Ishikawa (cell line): ENCODE measurements around the gene AQP7.
A peak's percentile ranks its signal among the peaks of the same experiment; 100 is the strongest.

Experiments used
- CEBPB ChIP-seq: IDR thresholded peaks from 2 replicates; pipeline ENCODE4 v1.6.1; 2012
- CREB1 ChIP-seq: IDR thresholded peaks from 2 replicates; pipeline ENCODE4 v1.6.1; 2012; ENCODE audit warnings: low read depth
- EGR1 ChIP-seq: IDR thresholded peaks from 2 replicates; pipeline ENCODE4 v1.6.1; 2012
- EP300 ChIP-seq: IDR thresholded peaks from 2 replicates; pipeline ENCODE4 v1.6.1; 2012; ENCODE audit warnings: borderline replicate concordance
- FOXM1 ChIP-seq: IDR thresholded peaks from 2 replicates; pipeline ENCODE4 v1.6.1; 2012; ENCODE audit warnings: low read depth, borderline replicate concordance
- NFIC ChIP-seq: IDR thresholded peaks from 2 replicates; pipeline ENCODE4 v1.6.1; 2012
- RAD21 ChIP-seq: IDR thresholded peaks from 2 replicates; pipeline ENCODE4 v1.6.1; 2012; ENCODE audit warnings: low read depth
- REST ChIP-seq: IDR thresholded peaks from 2 replicates; pipeline ENCODE4 v1.6.1; 2012; ENCODE audit warnings: low read depth, mild to moderate bottlenecking
- TAF1 ChIP-seq: IDR thresholded peaks from 2 replicates; pipeline ENCODE4 v1.6.1; 2012; ENCODE audit warnings: low read depth, mild to moderate bottlenecking
- TCF12 ChIP-seq: IDR thresholded peaks from 2 replicates; pipeline ENCODE4 v1.6.1; 2012; ENCODE audit warnings: low read depth
- TEAD4 ChIP-seq: IDR thresholded peaks from 2 replicates; pipeline ENCODE4 v1.6.1; 2012
- YY1 ChIP-seq: IDR thresholded peaks from 2 replicates; pipeline ENCODE4 v1.6.1; 2012; ENCODE audit warnings: low read depth
- ZBTB7A ChIP-seq: IDR thresholded peaks from 2 replicates; pipeline ENCODE4 v1.6.1; 2012; ENCODE audit warnings: low read depth
- TF ChIP-seq, protein P1 (sequence below): IDR thresholded peaks from 2 replicates; pipeline ENCODE4 v1.6.1; 2012
- TF ChIP-seq, protein P2 (sequence below): IDR thresholded peaks from 2 replicates; pipeline ENCODE4 v1.6.1; 2012

AQP7 gene

DNA sequence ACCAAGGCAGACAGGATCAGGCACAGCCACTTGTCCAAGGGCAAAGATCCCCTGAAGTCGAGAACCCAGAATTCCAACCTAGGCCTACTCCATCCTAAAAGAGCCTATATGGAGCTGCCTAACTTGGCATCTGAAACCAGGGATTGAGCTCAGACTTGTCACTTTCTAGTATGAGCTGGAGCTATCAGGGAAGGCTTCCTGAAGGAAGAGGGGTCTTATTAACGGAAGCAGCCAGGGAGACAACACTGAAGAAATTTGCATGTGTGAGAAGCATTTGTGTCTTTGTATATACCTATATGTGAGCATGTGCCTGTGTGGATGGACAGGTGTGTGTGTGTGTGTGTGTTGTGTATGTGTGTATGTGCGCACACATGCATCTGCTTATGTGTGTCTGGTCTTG lies 4.7 kb upstream of the AQP7 start:
- no peak for TF ChIP-seq RAD21
- no peak for TF ChIP-seq FOXM1
- no peak for TF ChIP-seq CEBPB
- no peak for TF ChIP-seq EGR1
- TF ChIP-seq, protein P1, sequence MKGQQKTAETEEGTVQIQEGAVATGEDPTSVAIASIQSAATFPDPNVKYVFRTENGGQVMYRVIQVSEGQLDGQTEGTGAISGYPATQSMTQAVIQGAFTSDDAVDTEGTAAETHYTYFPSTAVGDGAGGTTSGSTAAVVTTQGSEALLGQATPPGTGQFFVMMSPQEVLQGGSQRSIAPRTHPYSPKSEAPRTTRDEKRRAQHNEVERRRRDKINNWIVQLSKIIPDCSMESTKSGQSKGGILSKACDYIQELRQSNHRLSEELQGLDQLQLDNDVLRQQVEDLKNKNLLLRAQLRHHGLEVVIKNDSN: no peak
- TF ChIP-seq, protein P2, sequence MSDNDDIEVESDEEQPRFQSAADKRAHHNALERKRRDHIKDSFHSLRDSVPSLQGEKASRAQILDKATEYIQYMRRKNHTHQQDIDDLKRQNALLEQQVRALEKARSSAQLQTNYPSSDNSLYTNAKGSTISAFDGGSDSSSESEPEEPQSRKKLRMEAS: no peak
- no peak for TF ChIP-seq REST
- TF ChIP-seq TCF12: no peak
- no peak for TF ChIP-seq CREB1
- no peak for TF ChIP-seq YY1
- TF ChIP-seq TAF1: no peak
- TF ChIP-seq ZBTB7A: no peak
- no peak for TF ChIP-seq EP300
- TF ChIP-seq NFIC: no peak
- no peak for TF ChIP-seq TEAD4

GRCh38 chr9:33404788-33405362 lies 2.5 kb upstream of the AQP7 start:
- TF ChIP-seq FOXM1 (no peak), TEAD4 (no peak)

GRCh38 chr9:33403941-33404787 lies 1.8 kb upstream of the AQP7 start:
- TF ChIP-seq NFIC: no peak
- TF ChIP-seq, protein P1: no peak
- TF ChIP-seq RAD21: no peak
- TF ChIP-seq ZBTB7A: no peak
- no peak for TF ChIP-seq CEBPB
- no peak for TF ChIP-seq TAF1
- TF ChIP-seq YY1: no peak
- no peak for TF ChIP-seq FOXM1
- no peak for TF ChIP-seq TCF12
- no peak for TF ChIP-seq TEAD4
- no peak for TF ChIP-seq CREB1
- TF ChIP-seq, protein P2: no peak
- TF ChIP-seq EGR1: no peak
- no peak for TF ChIP-seq REST
- TF ChIP-seq EP300: no peak

DNA sequence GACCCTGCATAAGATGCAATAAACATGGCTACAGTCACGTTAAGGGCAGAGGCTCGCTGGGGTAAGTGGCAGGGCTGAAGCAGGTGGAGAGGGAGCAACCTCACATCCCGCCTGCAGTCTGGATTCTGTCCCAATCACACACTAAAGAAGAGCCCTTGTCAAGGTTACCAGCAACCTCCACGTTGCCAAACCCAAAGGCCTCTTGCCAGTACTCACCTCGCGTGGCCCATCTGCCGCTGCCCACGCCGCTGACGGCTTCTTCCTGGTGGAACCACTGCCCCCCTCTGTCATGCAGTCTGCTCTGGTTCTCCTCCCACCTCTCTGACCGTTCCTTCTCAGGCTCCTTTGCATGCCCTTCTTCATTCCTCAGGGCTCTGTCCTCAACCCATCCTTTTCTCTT lies 8.8 kb downstream of the AQP7 start:
- TF ChIP-seq TCF12: no peak

- TF ChIP-seq NFIC (peak; percentile 53), TEAD4 (0 out of 2 replicates have a peak, but pooled peaks have one; percentile 34)
Observed at GRCh38 chr9:33391111-33391771, 11.1 kb downstream of the AQP7 start.

GRCh38 chr9:33388110-33388994 lies 14.0 kb downstream of the AQP7 start:
- no peak for TF ChIP-seq TAF1
- TF ChIP-seq CREB1: no peak
- no peak for TF ChIP-seq EGR1
- no peak for TF ChIP-seq REST
- TF ChIP-seq, protein P1: no peak
- TF ChIP-seq NFIC: no peak
- TF ChIP-seq, protein P2: no peak
- no peak for TF ChIP-seq FOXM1
- no peak for TF ChIP-seq ZBTB7A
- TF ChIP-seq RAD21: no peak
- TF ChIP-seq TEAD4: no peak
